Psoas muscle (tissue), 8 donors: Measurements from ENCODE around the gene CGREF1. TPM values are rescaled to one million over a fixed set of nuclear protein-coding genes. Genes with fewer than 3 reads are reported as not detected.

Experiments
- ATAC-seq, 4 donors: fragments of 200-7000 bp; cut with Tn5 transposase; one replicate each; pipeline ENCODE4 v1.9.1; 2020; ENCODE audit warnings: moderate library complexity in 3 of 4, mild to moderate bottlenecking in 2 of 4
- DNase-seq, 2 donors: peaks; one replicate each; pipeline ENCODE4 v3.0.0-alpha.2; 2020
- H3K27ac ChIP-seq: fragments of 200-600 bp; one replicate; pipeline ENCODE4 v1.8.0; 2022
- H3K27me3 ChIP-seq, 3 donors: fragments of 200-600 bp in 1 of 3; one replicate each; pipeline versions ENCODE4 v1.6.1 to v1.8.0; 2013 to 2022; ENCODE audit warnings: low read length in 2 of 3, mild to moderate bottlenecking in 2 of 3, moderate library complexity in 1 of 3; ENCODE audit not compliant: insufficient read depth in 3 of 3
- H3K36me3 ChIP-seq, 2 donors: fragments of 200-600 bp in 1 of 2; one replicate each; pipeline versions ENCODE4 v1.6.1 to v1.8.0; 2013 to 2022; ENCODE audit warnings: low read depth in 1 of 2, mild to moderate bottlenecking in 1 of 2, moderate library complexity in 1 of 2; ENCODE audit not compliant: insufficient read depth in 1 of 2
- H3K4me1 ChIP-seq: fragments of 200-600 bp; one replicate; pipeline ENCODE4 v1.8.0; 2022
- H3K4me3 ChIP-seq: fragments of 200-600 bp; one replicate; pipeline ENCODE4 v1.8.0; 2022; ENCODE audit warnings: mild to moderate bottlenecking
- H3K9me3 ChIP-seq: fragments of 200-600 bp; one replicate; pipeline ENCODE4 v1.8.0; 2022
- CTCF ChIP-seq: fragments of 200-600 bp; IDR thresholded peaks from one replicate; pipeline ENCODE4 v1.8.0; 2022; ENCODE audit warnings: antibody characterized with exemption
- WGBS, 3 donors: extraction: QIAGEN DNeasy Blood & Tissue Kit; methylation state at CpG; one replicate each; pipeline versions ENCODE4 v1.1.6 to v1.1.7; 2013; 5-methylcytosine and 5-hydroxymethylcytosine counted together
- intact Hi-C, 2 donors: fragments of 100-400 bp; cut with DNase I; formaldehyde crosslinking; loops; one replicate each; pipeline versions ENCODE4 v1.11.0 to v1.14.2; 2022
- polyA plus RNA-seq, 3 donors: library from polyadenylated mRNA; stranded (reverse); fragments of 200-250 nt; gene quantifications; one replicate each; pipeline ENCODE4 v1.2.3, GENCODE V29; 2013
- total RNA-seq, 4 donors: library from RNA; stranded (reverse); fragmentation: NEBNext Ultra II Directional in 2 of 4; extraction: Animal tissue kit (Norgen Biotek cat#: 25700) in 2 of 4; gene quantifications; one replicate each; pipeline versions ENCODE4 v1.2.1 to v1.2.4, GENCODE V29; 2021 to 2023
- donor health status: healthy with polysubstance abuse.
- donor health status: DM: no; HTN: no; CAD: no; lungs with moderate emphysema.
- donor health status: Bipolar disorder and iron deficiency.
- donor health status: healthy.
- donor health status: DM: yes; HTN: yes; CAD: no.
- donor health status: DM: no; HTN: no; CAD: no.
- donor health status: DM: no; HTN: no; CAD: no.
- donor health status: DM: yes; HTN: yes; CAD: no.

CGREF1 gene
- total and polyA plus RNA-seq, 7 donors = 2.8 to 15.8 (median 6.6) TPM

- 4 to 5% (median 4%) methylated on average over 18 to 24 of the region's 24 CpGs for WGBS, 3 donors
- peak overlapping the region; percentile 92 for H3K4me3 ChIP-seq
- ATAC-seq (no peak), DNase-seq (peak; percentile 51 to 76)
- H3K9me3 ChIP-seq = no peaks in the 10 kb centered on the region
- H3K4me1 ChIP-seq = peaks cover 15% of the 10 kb centered on the region
- intact Hi-C loops = loop anchor here in 1 of 2 donors (2.0 kb wide), 1 partner anchor 19 kb away; the partner anchor contains the start of gene OST4
- no peaks in the 10 kb centered on the region for H3K27me3 ChIP-seq
- TF ChIP-seq CTCF = no peak
- peaks cover 0 to 40% of the 10 kb centered on the region in 2 donors for H3K36me3 ChIP-seq
- peak overlapping the region; percentile 77 for H3K27ac ChIP-seq
These were observed 66.9 kb downstream of the CGREF1 start for GRCh38 chr2:27051902-27052645.

- H3K36me3 ChIP-seq = peaks cover 0 to 32% of the 10 kb centered on the region in 2 donors
- DNase-seq (peak; percentile 92 to 97), ATAC-seq (peak; percentile 77 to 83 (median 80))
- no peak for TF ChIP-seq CTCF
- 0 to 1% (median 0%) methylated on average over 49 to 67 of the region's 67 CpGs for WGBS, 3 donors
- peak within 1 kb of the TSS; percentile 92 for H3K4me3 ChIP-seq
- peak within 1 kb of the TSS; percentile 77 for H3K27ac ChIP-seq
- H3K4me1 ChIP-seq = peaks cover 15% of the 10 kb centered on the region
- intact Hi-C loops = loop anchor here in 1 of 2 donors (1.0 kb wide), 1 partner anchor 31 kb away; no protein-coding TSS in a partner anchor
- no peaks in the 10 kb centered on the region for H3K9me3 ChIP-seq
- no peaks in the 10 kb centered on the region for H3K27me3 ChIP-seq
These were observed 67.7 kb downstream of the CGREF1 start, which contains the start of gene AGBL5 for GRCh38 chr2:27050996-27051901. AGBL5 (plus strand) TSS chr2:27051668; CDS start chr2:27052959, 1,291 bp downstream.

Other genes starting within 250 kb of the CGREF1 start
- 100 to 1,000 TPM; 101 to 148 (median 122) TPM for gene MAPRE3, start 148.5 kb downstream of the CGREF1 start, total RNA-seq
- 100 to 1,000 TPM in 1 of 3 donors, 10 to 100 TPM in 2; 22.1 to 149 (median 76.3) TPM for gene MAPRE3, start 148.5 kb downstream of the CGREF1 start, polyA plus RNA-seq
- 10 to 100 TPM; 32.3 to 50.4 (median 41.5) TPM for gene TMEM214, start 86.2 kb downstream of the CGREF1 start, total RNA-seq
- gene TMEM214, start 86.2 kb downstream of the CGREF1 start, polyA plus RNA-seq = 10 to 100 TPM; 29.4 to 43.2 (median 35.8) TPM
- 1 to 10 TPM; 5.5 to 8.6 (median 7.6) TPM for gene AGBL5, start 67.5 kb downstream of the CGREF1 start, total RNA-seq
- gene AGBL5, start 67.5 kb downstream of the CGREF1 start, polyA plus RNA-seq = 1 to 10 TPM; 3.6 to 5.3 (median 5.0) TPM
- gene OST4, start 47.5 kb downstream of the CGREF1 start, total RNA-seq = 100 to 1,000 TPM; 186 to 304 (median 236) TPM
- gene OST4, start 47.5 kb downstream of the CGREF1 start, polyA plus RNA-seq = 100 to 1,000 TPM; 259 to 396 (median 306) TPM
- gene EMILIN1, start 40.5 kb downstream of the CGREF1 start, total RNA-seq = 10 to 100 TPM in 1 of 4 donors, 1 to 10 TPM in 3; 6.1 to 14.3 (median 7.9) TPM
- 1 to 10 TPM; 4.9 to 7.3 (median 4.9) TPM for gene EMILIN1, start 40.5 kb downstream of the CGREF1 start, polyA plus RNA-seq
- gene KHK, start 32.4 kb downstream of the CGREF1 start, total RNA-seq = 1 to 10 TPM; 1.5 to 4.5 (median 2.4) TPM
- 1 to 10 TPM; 1.8 to 5.8 (median 2.9) TPM for gene KHK, start 32.4 kb downstream of the CGREF1 start, polyA plus RNA-seq
- gene ABHD1, start 4.7 kb upstream of the CGREF1 start, total RNA-seq = 1 to 10 TPM; 1.4 to 4.5 (median 3.7) TPM
- 1 to 10 TPM; 1.9 to 4.1 (median 3.9) TPM for gene ABHD1, start 4.7 kb upstream of the CGREF1 start, polyA plus RNA-seq
- 100 to 1,000 TPM in 2 of 4 donors, 10 to 100 TPM in 2; 57.4 to 206 (median 111) TPM for gene PREB, start 15.5 kb upstream of the CGREF1 start, total RNA-seq
- gene PREB, start 15.5 kb upstream of the CGREF1 start, polyA plus RNA-seq = 100 to 1,000 TPM in 2 of 3 donors, 10 to 100 TPM in 1; 96.1 to 138 (median 125) TPM
- not detected for gene PRR30, start 20.3 kb upstream of the CGREF1 start, total RNA-seq
- not detected for gene PRR30, start 20.3 kb upstream of the CGREF1 start, polyA plus RNA-seq
- gene TCF23, start 29.9 kb upstream of the CGREF1 start, total RNA-seq = under 1 TPM in 2 of 4 donors, not detected in 2; 0.20 to 0.63 TPM
- gene TCF23, start 29.9 kb upstream of the CGREF1 start, polyA plus RNA-seq = under 1 TPM in 2 of 3 donors, not detected in 1; 0.05 to 0.06 TPM
- 100 to 1,000 TPM in 2 of 4 donors, 10 to 100 TPM in 2; 87.1 to 113 (median 98.2) TPM for gene ATRAID, start 92.9 kb upstream of the CGREF1 start, total RNA-seq
- 100 to 1,000 TPM in 2 of 3 donors, 10 to 100 TPM in 1; 89.3 to 188 (median 136) TPM for gene ATRAID, start 92.9 kb upstream of the CGREF1 start, polyA plus RNA-seq
- 10 to 100 TPM; 16.8 to 64.2 (median 21.1) TPM for gene SLC5A6, start 93.1 kb upstream of the CGREF1 start, total RNA-seq
- 10 to 100 TPM; 21.1 to 47.0 (median 24.9) TPM for gene SLC5A6, start 93.1 kb upstream of the CGREF1 start, polyA plus RNA-seq
- 1 to 10 TPM; 7.8 to 8.6 (median 8.2) TPM for gene CAD, start 98.2 kb upstream of the CGREF1 start, total RNA-seq
- 10 to 100 TPM in 1 of 3 donors, 1 to 10 TPM in 2; 5.9 to 13.6 (median 7.3) TPM for gene CAD, start 98.2 kb upstream of the CGREF1 start, polyA plus RNA-seq
- under 1 TPM in 3 of 4 donors, not detected in 1; 0.10 to 0.92 (median 0.34) TPM for gene SLC30A3, start 143.9 kb upstream of the CGREF1 start, total RNA-seq
- under 1 TPM; 0.03 to 0.16 (median 0.09) TPM for gene SLC30A3, start 143.9 kb upstream of the CGREF1 start, polyA plus RNA-seq
- not detected for gene DNAJC5G, start 156.3 kb upstream of the CGREF1 start, total RNA-seq
- not detected for gene DNAJC5G, start 156.3 kb upstream of the CGREF1 start, polyA plus RNA-seq
- gene TRIM54, start 163.3 kb upstream of the CGREF1 start, total RNA-seq = 100 to 1,000 TPM; 387 to 784 (median 462) TPM
- gene TRIM54, start 163.3 kb upstream of the CGREF1 start, polyA plus RNA-seq = 100 to 1,000 TPM; 136 to 315 (median 282) TPM
- under 1 TPM in 1 of 4 donors, not detected in 3; 0.46 TPM for gene UCN, start 189.3 kb upstream of the CGREF1 start, total RNA-seq
- gene UCN, start 189.3 kb upstream of the CGREF1 start, polyA plus RNA-seq = 1 to 10 TPM in 1 of 3 donors, under 1 TPM in 2; 0.26 to 3.6 (median 0.44) TPM
- 10 to 100 TPM; 11.9 to 20.9 (median 14.9) TPM for gene MPV17, start 204.0 kb upstream of the CGREF1 start, total RNA-seq
- 10 to 100 TPM; 13.1 to 29.0 (median 14.5) TPM for gene MPV17, start 204.0 kb upstream of the CGREF1 start, polyA plus RNA-seq
- 10 to 100 TPM; 17.5 to 44.9 (median 31.1) TPM for gene GTF3C2, start 237.6 kb upstream of the CGREF1 start, total RNA-seq
- 10 to 100 TPM; 21.6 to 49.4 (median 24.2) TPM for gene GTF3C2, start 237.6 kb upstream of the CGREF1 start, polyA plus RNA-seq